Sigmoid colon (tissue), 4 donors: ENCODE data around the gene WNT9A.

Experiments
- CTCF ChIP-seq, 4 experiments: fragments of 450-650 bp in 3 of 4; fragments of 200-600 bp in 1 of 4; IDR thresholded peaks; one replicate each; pipeline ENCODE4 v1.5.1; 2016 to 2019; ENCODE audit warnings: antibody characterized with exemption in 4 of 4, mild to moderate bottlenecking in 3 of 4, moderate library complexity in 2 of 4
- EP300 ChIP-seq, 4 donors: sonication (generic); formaldehyde crosslinking; IDR thresholded peaks; one replicate each; pipeline ENCODE4 v1.6.1; 2017; ENCODE audit warnings: antibody characterized with exemption in 4 of 4
- POLR2A ChIP-seq, 2 donors: fragments of 450-650 bp; IDR thresholded peaks; one replicate each; pipeline ENCODE4 v1.6.1; 2016; ENCODE audit warnings: antibody characterized with exemption in 2 of 2, mild to moderate bottlenecking in 2 of 2, moderate library complexity in 2 of 2

- TF ChIP-seq CTCF (IDR thresholded peaks at IDR 0.05) (no peak), POLR2A (IDR thresholded peaks at IDR 0.05) (no peak), EP300 (IDR thresholded peaks at IDR 0.05) (no peak)
Observed at GRCh38 chr1:227895828-227896685, 51.7 kb downstream of the WNT9A start.
